GM12878 (cell line): Measurements from ENCODE around the gene B3GNT8. TPM values are rescaled to one million over a fixed set of nuclear protein-coding genes. Genes with fewer than 3 reads are reported as not detected.

Experiments
- DPF2 ChIP-seq: fragments of 450-650 bp; IDR thresholded peaks from 2 replicates; pipeline ENCODE4 v1.6.1; 2017; ENCODE audit warnings: mild to moderate bottlenecking
- EGR1 ChIP-seq, 2 experiments: IDR thresholded peaks; 1 replicate in 1 of 2; 2 replicates in 1 of 2; pipeline ENCODE4 v1.6.1; 2011 to 2012; ENCODE audit warnings: low read depth in 2 of 2, low read length in 2 of 2, borderline replicate concordance in 1 of 2, mild to moderate bottlenecking in 1 of 2, moderate library complexity in 1 of 2
- FOS ChIP-seq: IDR thresholded peaks from 3 replicates; pipeline ENCODE4 v1.6.1; 2011; ENCODE audit warnings: borderline replicate concordance; ENCODE audit not compliant: insufficient read length; ENCODE audit errors: extremely low read depth
- FOXM1 ChIP-seq: IDR thresholded peaks from 2 replicates; pipeline ENCODE4 v1.6.1; 2012; ENCODE audit warnings: low read depth, mild to moderate bottlenecking, inconsistent platforms, low read length, moderate library complexity
- HDAC2 ChIP-seq: fragments of 200-600 bp; sonication (generic); IDR thresholded peaks from 2 replicates; pipeline ENCODE4 v1.6.1; 2017
- MTA3 ChIP-seq: IDR thresholded peaks from 2 replicates; pipeline ENCODE4 v1.6.1; 2012; ENCODE audit warnings: low read length, inconsistent platforms, borderline replicate concordance
- PAX5 ChIP-seq: IDR thresholded peaks from 2 replicates; pipeline ENCODE4 v1.6.1; 2011; ENCODE audit warnings: low read depth, low read length, borderline replicate concordance
- POU2F2 ChIP-seq: IDR thresholded peaks from 3 replicates; pipeline ENCODE4 v1.6.1; 2011; ENCODE audit warnings: low read depth, mild to moderate bottlenecking, low read length, borderline replicate concordance
- PRDM15 ChIP-seq: fragments of 450-650 bp; formaldehyde crosslinking; IDR thresholded peaks from 2 replicates; pipeline ENCODE4 v1.4.0; 2020; ENCODE audit warnings: mild to moderate bottlenecking, moderate library complexity
- RAD21 ChIP-seq: IDR thresholded peaks from 2 replicates; pipeline ENCODE4 v1.6.1; 2011; ENCODE audit warnings: mild to moderate bottlenecking, low read depth, low read length, moderate library complexity; ENCODE audit not compliant: insufficient read depth
- SMARCA5 ChIP-seq: fragments of 450-650 bp; IDR thresholded peaks from 2 replicates; pipeline ENCODE4 v1.6.1; 2017; ENCODE audit warnings: mild to moderate bottlenecking
- SPI1 ChIP-seq: IDR thresholded peaks from 2 replicates; pipeline ENCODE4 v1.6.1; 2011; ENCODE audit warnings: low read depth, mild to moderate bottlenecking, low read length, moderate library complexity, borderline replicate concordance; ENCODE audit not compliant: insufficient read depth
- SREBF2 ChIP-seq: IDR thresholded peaks from 2 replicates; pipeline ENCODE4 v1.6.1; 2012; ENCODE audit warnings: mild to moderate bottlenecking, low read length
- SRF ChIP-seq, 2 experiments: IDR thresholded peaks; 2 replicates each; pipeline ENCODE4 v1.6.1; 2011; ENCODE audit warnings: low read depth in 2 of 2, low read length in 2 of 2, mild to moderate bottlenecking in 1 of 2, moderate library complexity in 1 of 2
- SUPT20H ChIP-seq: IDR thresholded peaks from 2 replicates; pipeline ENCODE4 v1.6.1; 2011; ENCODE audit warnings: low read depth, mild to moderate bottlenecking, low read length, moderate library complexity, borderline replicate concordance; ENCODE audit not compliant: control insufficient read depth
- TCF12 ChIP-seq: IDR thresholded peaks from 2 replicates; pipeline ENCODE4 v1.6.1; 2011; ENCODE audit warnings: low read depth, mild to moderate bottlenecking, low read length
- USF1 ChIP-seq: IDR thresholded peaks from 2 replicates; pipeline ENCODE4 v1.6.1; 2011; ENCODE audit warnings: borderline replicate concordance, low read depth, mild to moderate bottlenecking, moderate library complexity, mixed read lengths, low read length; ENCODE audit not compliant: insufficient read depth; ENCODE audit errors: extremely low read length
- WRNIP1 ChIP-seq: IDR thresholded peaks from 2 replicates; pipeline ENCODE4 v1.6.1; 2011; ENCODE audit warnings: low read depth, low read length, improper control_type of control experiment, borderline replicate concordance
- ZBTB33 ChIP-seq: fragments of 450-650 bp; IDR thresholded peaks from 2 replicates; pipeline ENCODE4 v1.6.1; 2017; ENCODE audit warnings: mild to moderate bottlenecking
- ZNF274 ChIP-seq: IDR thresholded peaks from one replicate; pipeline ENCODE4 v1.8.0; 2011; ENCODE audit not compliant: insufficient read length, insufficient read depth
- polyA plus RNA-seq, 11 experiments: library from polyadenylated mRNA; depleted of rRNA in 4 of 11; unstranded in 6 of 11; stranded (reverse) in 5 of 11; fragments of >200 nt; fragmentation: Nextera tagmentation in 4 of 11; fragmentation: Illumina TruSeq in 1 of 11; extraction: Ambion mirVana in 4 of 11; extraction: Trizol in 1 of 11; gene quantifications; 1 replicate in 1 of 11; 2 replicates in 10 of 11; pipeline versions ENCODE4 v1.2.1 to v1.2.3, GENCODE V29; 2011 to 2016; ENCODE audit warnings: inconsistent platforms in 2 of 11, missing spikeins in 2 of 11, low read depth in 1 of 11
- total RNA-seq, 4 experiments: library from RNA; depleted of rRNA in 3 of 4; stranded (reverse); fragments of >200 nt in 3 of 4; fragmentation: Illumina TruSeq in 1 of 4; extraction: Trizol in 1 of 4; gene quantifications; 2 replicates each; pipeline versions ENCODE4 v1.2.1 to v1.2.3, GENCODE V29; 2013 to 2021

B3GNT8 gene
- total and polyA plus RNA-seq, 10 of the 15 experiments (the other 5 are each of a cell fraction or from before 2014, with no cell fraction given), result 0.06 to 1.2 (median 0.31) TPM; not detected in 4

GRCh38 chr19:41397086-41398049 lies 29.8 kb downstream of the B3GNT8 start, which contains the start of the genes BCKDHA and EXOSC5 (continued):
- peak; percentile 95 for TF ChIP-seq ZBTB33
- no peak for TF ChIP-seq ZNF274
- 0 out of 2 replicates have a peak, but pooled peaks have one; percentile 10 for TF ChIP-seq TCF12
- TF ChIP-seq FOXM1, result no peak
- TF ChIP-seq SMARCA5, result no peak
- TF ChIP-seq HDAC2, result no peak
- no peak for TF ChIP-seq RAD21
- peak; percentile 61; the same call in 2 of the 3 replicates for TF ChIP-seq POU2F2
- TF ChIP-seq EGR1 (IDR thresholded peaks at IDR 0.05; ENCODE audit: borderline replicate concordance in 1 of 2, low read depth in 2 of 2, low read length in 2 of 2), result no peak
- TF ChIP-seq SUPT20H, result no peak
- TF ChIP-seq MTA3, result no peak
- peak; percentile 88 for TF ChIP-seq USF1
- no peak for TF ChIP-seq PRDM15 (CRISPR knock-in tag)
- peak; percentile 53; the same call in 1 of the 2 replicates for TF ChIP-seq SPI1
- TF ChIP-seq FOS, result no peak
- no peak for TF ChIP-seq SRF (IDR thresholded peaks at IDR 0.05; ENCODE audit: low read depth in 2 of 2, low read length in 2 of 2)
- TF ChIP-seq SREBF2, result no peak
- no peak for TF ChIP-seq DPF2
- TF ChIP-seq WRNIP1, result no peak
- no peak for TF ChIP-seq PAX5
